ENCODE data around the gene ZNF621.

DNA sequence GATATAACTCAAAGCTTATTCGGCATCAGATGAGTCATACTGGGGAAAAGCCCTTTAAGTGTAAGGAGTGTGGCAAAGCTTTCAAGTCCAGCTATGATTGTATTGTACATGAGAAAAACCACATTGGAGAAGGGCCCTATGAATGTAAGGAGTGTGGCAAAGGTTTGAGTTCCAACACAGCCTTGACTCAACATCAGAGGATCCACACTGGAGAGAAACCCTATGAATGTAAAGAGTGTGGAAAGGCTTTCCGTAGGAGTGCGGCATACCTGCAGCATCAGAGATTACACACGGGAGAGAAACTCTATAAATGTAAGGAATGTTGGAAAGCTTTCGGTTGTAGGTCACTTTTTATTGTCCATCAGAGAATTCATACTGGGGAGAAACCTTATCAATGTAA is 7.5 kb downstream of the ZNF621 start:
- TF ChIP-seq, protein P1, sequence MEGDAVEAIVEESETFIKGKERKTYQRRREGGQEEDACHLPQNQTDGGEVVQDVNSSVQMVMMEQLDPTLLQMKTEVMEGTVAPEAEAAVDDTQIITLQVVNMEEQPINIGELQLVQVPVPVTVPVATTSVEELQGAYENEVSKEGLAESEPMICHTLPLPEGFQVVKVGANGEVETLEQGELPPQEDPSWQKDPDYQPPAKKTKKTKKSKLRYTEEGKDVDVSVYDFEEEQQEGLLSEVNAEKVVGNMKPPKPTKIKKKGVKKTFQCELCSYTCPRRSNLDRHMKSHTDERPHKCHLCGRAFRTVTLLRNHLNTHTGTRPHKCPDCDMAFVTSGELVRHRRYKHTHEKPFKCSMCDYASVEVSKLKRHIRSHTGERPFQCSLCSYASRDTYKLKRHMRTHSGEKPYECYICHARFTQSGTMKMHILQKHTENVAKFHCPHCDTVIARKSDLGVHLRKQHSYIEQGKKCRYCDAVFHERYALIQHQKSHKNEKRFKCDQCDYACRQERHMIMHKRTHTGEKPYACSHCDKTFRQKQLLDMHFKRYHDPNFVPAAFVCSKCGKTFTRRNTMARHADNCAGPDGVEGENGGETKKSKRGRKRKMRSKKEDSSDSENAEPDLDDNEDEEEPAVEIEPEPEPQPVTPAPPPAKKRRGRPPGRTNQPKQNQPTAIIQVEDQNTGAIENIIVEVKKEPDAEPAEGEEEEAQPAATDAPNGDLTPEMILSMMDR (IDR thresholded peaks at IDR 0.05): no peak
- no peak for TF ChIP-seq POLR2AphosphoS5 (IDR thresholded peaks at IDR 0.05)
